H9 (cell line): Measurements from ENCODE around the gene TACC2. TPM values are rescaled to one million over a fixed set of nuclear protein-coding genes. Genes with fewer than 3 reads are reported as not detected.

Experiments used
- DNase-seq: peaks from one replicate; pipeline ENCODE4 v3.0.0-alpha.2; 2017
- H2AFZ ChIP-seq: one replicate; pipeline ENCODE4 v1.6.1; 2013; ENCODE audit warnings: mild to moderate bottlenecking, low read length, control low read depth, moderate library complexity
- H2AK5ac ChIP-seq: 2 replicates; pipeline ENCODE4 v1.6.1; 2013; ENCODE audit warnings: low read length, control low read depth, mixed read lengths; ENCODE audit not compliant: insufficient read length
- H2BK120ac ChIP-seq: one replicate; pipeline ENCODE4 v1.6.1; 2013; ENCODE audit warnings: low read depth, mild to moderate bottlenecking, low read length, control low read depth, inconsistent platforms; ENCODE audit not compliant: poor library complexity, severe bottlenecking
- H2BK12ac ChIP-seq: 2 replicates; pipeline ENCODE4 v1.6.1; 2013; ENCODE audit warnings: low read length, control low read depth, mixed read lengths, low read depth; ENCODE audit not compliant: insufficient read length
- H2BK15ac ChIP-seq: 2 replicates; pipeline ENCODE4 v1.6.1; 2013; ENCODE audit warnings: low read depth, low read length, control low read depth
- H2BK20ac ChIP-seq: one replicate; pipeline ENCODE4 v1.6.1; 2013; ENCODE audit warnings: low read depth, mild to moderate bottlenecking, low read length, control low read depth, inconsistent platforms; ENCODE audit not compliant: poor library complexity, severe bottlenecking
- H2BK5ac ChIP-seq: 2 replicates; pipeline ENCODE4 v1.6.1; 2013; ENCODE audit warnings: low read length, control low read depth, mixed read lengths; ENCODE audit not compliant: insufficient read length
- H3K14ac ChIP-seq: 2 replicates; pipeline ENCODE4 v1.6.1; 2013; ENCODE audit warnings: low read length, control low read depth; ENCODE audit not compliant: insufficient read depth
- H3K18ac ChIP-seq: 2 replicates; pipeline ENCODE4 v1.6.1; 2013; ENCODE audit warnings: low read depth, mild to moderate bottlenecking, mixed read lengths, low read length, control low read depth; ENCODE audit not compliant: insufficient read length
- H3K23ac ChIP-seq: 2 replicates; pipeline ENCODE4 v1.6.1; 2013; ENCODE audit warnings: low read length, control low read depth, mixed read lengths, low read depth; ENCODE audit not compliant: insufficient read length
- H3K23me2 ChIP-seq: 2 replicates; pipeline ENCODE4 v1.6.1; 2013; ENCODE audit warnings: low read depth, mild to moderate bottlenecking, mixed read lengths, low read length, control low read depth; ENCODE audit not compliant: insufficient read length, poor library complexity, severe bottlenecking
- H3K27ac ChIP-seq: 2 replicates; pipeline ENCODE4 v1.5.1; 2013; ENCODE audit warnings: low read length, control low read depth, mixed read lengths, low read depth; ENCODE audit not compliant: insufficient read length
- H3K27me3 ChIP-seq: 2 replicates; pipeline ENCODE4 v1.6.1; 2013; ENCODE audit warnings: low read length, control low read depth, inconsistent platforms; ENCODE audit not compliant: insufficient read depth
- H3K4ac ChIP-seq: 2 replicates; pipeline ENCODE4 v1.6.1; 2013; ENCODE audit warnings: low read depth, mild to moderate bottlenecking, control low read depth, inconsistent platforms, low read length, moderate library complexity
- H3K4me1 ChIP-seq: 2 replicates; pipeline ENCODE4 v1.6.1; 2013; ENCODE audit warnings: low read length, control low read depth, inconsistent platforms; ENCODE audit not compliant: insufficient read depth
- H3K4me2 ChIP-seq: 2 replicates; pipeline ENCODE4 v1.6.1; 2013; ENCODE audit warnings: low read length, control low read depth, mixed read lengths; ENCODE audit not compliant: insufficient read length, insufficient read depth
- H3K56ac ChIP-seq: 2 replicates; pipeline ENCODE4 v1.6.1; 2013; ENCODE audit warnings: low read depth, mild to moderate bottlenecking, mixed read lengths, low read length, control low read depth; ENCODE audit not compliant: insufficient read length
- H3K79me1 ChIP-seq: 2 replicates; pipeline ENCODE4 v1.6.1; 2013; ENCODE audit warnings: low read depth, mild to moderate bottlenecking, moderate library complexity, low read length, control low read depth, inconsistent platforms; ENCODE audit not compliant: insufficient read depth, poor library complexity, severe bottlenecking
- H3K79me2 ChIP-seq: 2 replicates; pipeline ENCODE4 v1.6.1; 2013; ENCODE audit warnings: low read length, control low read depth, inconsistent platforms; ENCODE audit not compliant: insufficient read depth
- H3K9ac ChIP-seq: 2 replicates; pipeline ENCODE4 v1.6.1; 2013; ENCODE audit warnings: low read length, control low read depth, mixed read lengths; ENCODE audit not compliant: insufficient read length; ENCODE audit errors: extremely low read depth
- H3K9me3 ChIP-seq: one replicate; pipeline ENCODE4 v1.6.1; 2013; ENCODE audit warnings: low read depth, low read length, inconsistent platforms; ENCODE audit not compliant: control insufficient read depth
- H3T11ph ChIP-seq: one replicate; pipeline ENCODE4 v1.6.1; 2013; ENCODE audit warnings: mild to moderate bottlenecking, low read length, control low read depth, inconsistent platforms
- H4K20me1 ChIP-seq: one replicate; pipeline ENCODE4 v1.6.1; 2013; ENCODE audit not compliant: control insufficient read depth, insufficient read length, insufficient read depth
- H4K5ac ChIP-seq: 2 replicates; pipeline ENCODE4 v1.6.1; 2013; ENCODE audit warnings: low read depth, mild to moderate bottlenecking, mixed read lengths, low read length, control low read depth; ENCODE audit not compliant: insufficient read length
- H4K8ac ChIP-seq: replicated peaks from 2 replicates; pipeline ENCODE4 v1.6.1; 2013; ENCODE audit warnings: low read length, control low read depth, mixed read lengths, low read depth; ENCODE audit not compliant: insufficient read length
- H4K91ac ChIP-seq: 2 replicates; pipeline ENCODE4 v1.6.1; 2013; ENCODE audit warnings: low read depth, mild to moderate bottlenecking, moderate library complexity, mixed read lengths, low read length, control low read depth; ENCODE audit not compliant: insufficient read length
- H3K27ac Mint-ChIP-seq, 3 experiments: 2 replicates in 2 of 3; 3 replicates in 1 of 3; pipeline ENCODE4 v1.8.0; 2020 to 2021; ENCODE audit warnings: mixed read lengths in 3 of 3, mild to moderate bottlenecking in 1 of 3, moderate library complexity in 1 of 3
- H3K27me3 Mint-ChIP-seq: 2 replicates; pipeline ENCODE4 v1.8.0; 2021; ENCODE audit warnings: low read depth, mild to moderate bottlenecking, moderate library complexity, mixed read lengths
- H3K36me3 Mint-ChIP-seq, 3 experiments: 2 replicates in 2 of 3; 3 replicates in 1 of 3; pipeline ENCODE4 v1.8.0; 2020 to 2021; ENCODE audit warnings: low read depth in 3 of 3, mixed read lengths in 3 of 3; ENCODE audit not compliant: insufficient read depth in 1 of 3
- H3K4me1 Mint-ChIP-seq, 2 experiments: 2 replicates each; pipeline ENCODE4 v1.8.0; 2020; ENCODE audit warnings: mixed read lengths in 2 of 2
- H3K4me3 Mint-ChIP-seq, 2 experiments: 2 replicates in 1 of 2; 3 replicates in 1 of 2; pipeline ENCODE4 v1.8.0; 2020 to 2021; ENCODE audit warnings: mild to moderate bottlenecking in 2 of 2, mixed read lengths in 2 of 2, moderate library complexity in 1 of 2
- H3K9me3 Mint-ChIP-seq, 2 experiments: 2 replicates in 1 of 2; 3 replicates in 1 of 2; pipeline ENCODE4 v1.8.0; 2020; ENCODE audit warnings: mild to moderate bottlenecking in 2 of 2, mixed read lengths in 2 of 2, moderate library complexity in 1 of 2
- CTCF ChIP-seq: fragments of 200-600 bp; sonication (generic); conservative IDR thresholded peaks from 3 replicates; pipeline ENCODE4 v1.8.0; 2021; ENCODE audit warnings: antibody characterized with exemption, mild to moderate bottlenecking
- WGBS: extraction: QIAGEN DNeasy Blood & Tissue Kit; methylation state at CpG from one replicate; pipeline ENCODE4 v1.1.7; 2013; ENCODE audit warnings: missing lambda C conversion rate, low lambda C conversion rate, mixed read lengths; ENCODE audit not compliant: insufficient read length; ENCODE audit errors: extremely low coverage; 5-methylcytosine and 5-hydroxymethylcytosine counted together
- total RNA-seq: library from RNA; stranded (reverse); gene quantifications from 2 replicates; pipeline ENCODE4 v1.2.1, GENCODE V29; 2021

TACC2 gene
- total RNA-seq, 1 experiment from 2014 or later, result 58.1 TPM

GRCh38 chr10:121984463-121984862, 4.5 kb upstream of the TACC2 start:
- Histone ChIP-seq H3K27me3 (no peaks in the 10 kb centered on the region), H3K14ac (no peak overlapping the region), H4K5ac (no peak overlapping the region), H2BK20ac (no peak overlapping the region), H2BK15ac (no peak overlapping the region), H3K79me2 (no peaks in the 10 kb centered on the region), H3K18ac (no peak overlapping the region), H3K79me1 (no peaks in the 10 kb centered on the region), H2AK5ac (no peak overlapping the region), H4K91ac (no peak overlapping the region), H2AFZ (no peak overlapping the region), H3K4me1 (no peaks in the 10 kb centered on the region), H3K27ac (no peak overlapping the region), H3K4ac (no peak overlapping the region), H2BK5ac (no peak overlapping the region), H3K4me2 (no peak overlapping the region), H2BK120ac (no peak overlapping the region), H3K9me3 (peaks cover 9% of the 10 kb centered on the region), H3K23ac (no peak overlapping the region), H3K23me2 (no peaks in the 10 kb centered on the region), H4K8ac (no peak overlapping the region), H3K9ac (no peak overlapping the region), H3T11ph (no peak overlapping the region), H3K56ac (no peak overlapping the region), H4K20me1 (no peaks in the 10 kb centered on the region), H2BK12ac (no peak overlapping the region)
- H3K4me1 Mint-ChIP-seq, result peaks cover 6 to 7% of the 10 kb centered on the region in 2 experiments
- H3K9me3 Mint-ChIP-seq, result peaks cover 23 to 32% of the 10 kb centered on the region in 2 experiments
- no peak overlapping the region for H3K27ac Mint-ChIP-seq
- peaks cover 5% of the 10 kb centered on the region; the same call in 1 of the 2 replicates for H3K27me3 Mint-ChIP-seq
- no CpG with 5 or more reads among the region's 2 CpGs for WGBS
- H3K4me3 Mint-ChIP-seq, result no peak overlapping the region
- no peak for DNase-seq
- TF ChIP-seq CTCF, result no peak
- peaks cover 10 to 18% (median 15%) of the 10 kb centered on the region in 3 experiments for H3K36me3 Mint-ChIP-seq
